ENCODE data around the gene WDFY1.

DNA sequence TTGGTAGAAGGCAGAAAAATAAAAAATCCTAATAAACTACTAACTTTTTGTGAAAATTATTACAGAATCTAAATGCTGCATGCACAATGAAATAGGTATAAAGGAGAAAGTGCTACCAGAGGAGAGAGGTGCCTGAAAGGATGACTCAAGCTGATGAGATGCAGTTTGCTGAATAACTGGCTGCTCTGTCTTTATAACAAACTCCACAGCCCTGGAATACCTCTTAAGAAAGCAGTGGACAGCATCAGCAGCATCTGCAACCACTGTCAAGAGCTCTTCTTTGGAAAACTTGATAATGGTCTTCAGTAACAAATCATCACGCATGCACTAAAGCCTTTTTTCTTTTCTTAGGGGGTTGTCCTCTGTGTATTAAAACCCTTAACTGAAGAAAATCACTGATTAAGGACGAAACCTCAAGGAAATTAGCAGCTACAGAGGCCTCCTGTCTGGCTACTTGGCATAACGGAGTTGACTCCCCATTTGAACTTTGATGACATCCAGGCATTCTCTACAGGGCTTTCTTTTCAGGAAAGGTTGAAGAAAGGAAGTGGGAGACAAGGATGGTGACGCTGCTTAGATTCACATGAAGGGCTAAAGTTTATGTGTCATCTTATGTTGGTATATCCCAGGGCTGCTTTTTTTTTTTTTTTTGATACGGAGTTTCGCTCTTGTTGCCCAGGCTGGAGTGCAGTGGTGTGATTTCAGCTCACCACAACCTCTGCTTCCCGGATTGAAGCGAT is 28.8 kb downstream of the WDFY1 start:
- TF ChIP-seq, protein P1, sequence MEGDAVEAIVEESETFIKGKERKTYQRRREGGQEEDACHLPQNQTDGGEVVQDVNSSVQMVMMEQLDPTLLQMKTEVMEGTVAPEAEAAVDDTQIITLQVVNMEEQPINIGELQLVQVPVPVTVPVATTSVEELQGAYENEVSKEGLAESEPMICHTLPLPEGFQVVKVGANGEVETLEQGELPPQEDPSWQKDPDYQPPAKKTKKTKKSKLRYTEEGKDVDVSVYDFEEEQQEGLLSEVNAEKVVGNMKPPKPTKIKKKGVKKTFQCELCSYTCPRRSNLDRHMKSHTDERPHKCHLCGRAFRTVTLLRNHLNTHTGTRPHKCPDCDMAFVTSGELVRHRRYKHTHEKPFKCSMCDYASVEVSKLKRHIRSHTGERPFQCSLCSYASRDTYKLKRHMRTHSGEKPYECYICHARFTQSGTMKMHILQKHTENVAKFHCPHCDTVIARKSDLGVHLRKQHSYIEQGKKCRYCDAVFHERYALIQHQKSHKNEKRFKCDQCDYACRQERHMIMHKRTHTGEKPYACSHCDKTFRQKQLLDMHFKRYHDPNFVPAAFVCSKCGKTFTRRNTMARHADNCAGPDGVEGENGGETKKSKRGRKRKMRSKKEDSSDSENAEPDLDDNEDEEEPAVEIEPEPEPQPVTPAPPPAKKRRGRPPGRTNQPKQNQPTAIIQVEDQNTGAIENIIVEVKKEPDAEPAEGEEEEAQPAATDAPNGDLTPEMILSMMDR (IDR thresholded peaks at IDR 0.05 in 2 of 3, conservative IDR thresholded peaks at IDR 0.05 in 1 of 3; ENCODE audit: borderline replicate concordance in 1 of 3, insufficient read depth in 1 of 3, low read depth in 2 of 3, low read length in 2 of 3): no peak
- TF ChIP-seq, protein P2, sequence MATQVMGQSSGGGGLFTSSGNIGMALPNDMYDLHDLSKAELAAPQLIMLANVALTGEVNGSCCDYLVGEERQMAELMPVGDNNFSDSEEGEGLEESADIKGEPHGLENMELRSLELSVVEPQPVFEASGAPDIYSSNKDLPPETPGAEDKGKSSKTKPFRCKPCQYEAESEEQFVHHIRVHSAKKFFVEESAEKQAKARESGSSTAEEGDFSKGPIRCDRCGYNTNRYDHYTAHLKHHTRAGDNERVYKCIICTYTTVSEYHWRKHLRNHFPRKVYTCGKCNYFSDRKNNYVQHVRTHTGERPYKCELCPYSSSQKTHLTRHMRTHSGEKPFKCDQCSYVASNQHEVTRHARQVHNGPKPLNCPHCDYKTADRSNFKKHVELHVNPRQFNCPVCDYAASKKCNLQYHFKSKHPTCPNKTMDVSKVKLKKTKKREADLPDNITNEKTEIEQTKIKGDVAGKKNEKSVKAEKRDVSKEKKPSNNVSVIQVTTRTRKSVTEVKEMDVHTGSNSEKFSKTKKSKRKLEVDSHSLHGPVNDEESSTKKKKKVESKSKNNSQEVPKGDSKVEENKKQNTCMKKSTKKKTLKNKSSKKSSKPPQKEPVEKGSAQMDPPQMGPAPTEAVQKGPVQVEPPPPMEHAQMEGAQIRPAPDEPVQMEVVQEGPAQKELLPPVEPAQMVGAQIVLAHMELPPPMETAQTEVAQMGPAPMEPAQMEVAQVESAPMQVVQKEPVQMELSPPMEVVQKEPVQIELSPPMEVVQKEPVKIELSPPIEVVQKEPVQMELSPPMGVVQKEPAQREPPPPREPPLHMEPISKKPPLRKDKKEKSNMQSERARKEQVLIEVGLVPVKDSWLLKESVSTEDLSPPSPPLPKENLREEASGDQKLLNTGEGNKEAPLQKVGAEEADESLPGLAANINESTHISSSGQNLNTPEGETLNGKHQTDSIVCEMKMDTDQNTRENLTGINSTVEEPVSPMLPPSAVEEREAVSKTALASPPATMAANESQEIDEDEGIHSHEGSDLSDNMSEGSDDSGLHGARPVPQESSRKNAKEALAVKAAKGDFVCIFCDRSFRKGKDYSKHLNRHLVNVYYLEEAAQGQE (IDR thresholded peaks at IDR 0.05; ENCODE audit: low read depth): no peak
- no peak for TF ChIP-seq POLR2A (IDR thresholded peaks at IDR 0.05; ENCODE audit: borderline replicate concordance, extremely low read depth, insufficient read depth, insufficient read length)
- no peak for TF ChIP-seq EZH2 (IDR thresholded peaks at IDR 0.05)
- TF ChIP-seq RAD21 (IDR thresholded peaks at IDR 0.05; ENCODE audit: low read depth): no peak
- TF ChIP-seq ELF1 (IDR thresholded peaks at IDR 0.05; ENCODE audit: borderline replicate concordance, low read depth): no peak
- TF ChIP-seq EZH2phosphoT487 (IDR thresholded peaks at IDR 0.05; ENCODE audit: borderline replicate concordance): no peak
- no peak for TF ChIP-seq POLR2AphosphoS5 (IDR thresholded peaks at IDR 0.05; ENCODE audit: low read depth, low read length)

Data from HCT116 (cell line).